DMS 273 (cell line): ENCODE results near the gene KLHL30.
A peak's percentile ranks its signal among the peaks of the same experiment; 100 is the strongest.
"Not testable (repeated sequence)": the region's sequence is repeated elsewhere in the genome, so short reads cannot be mapped to it uniquely, and the experiment has no call there.

ENCODE experiments used
- DNase-seq: peaks from one replicate; lab custom pipeline; 2025; ENCODE audit not compliant: unreplicated experiment; lab: John Stamatoyannopoulos, UW

KLHL30 gene

GRCh38 chr2:238160206-238161129 is 22.0 kb downstream of the KLHL30 start:
- DNase-seq: peak; percentile 46

- no peak for DNase-seq
These were observed 23.0 kb downstream of the KLHL30 start for GRCh38 chr2:238161291-238162051.

DNA sequence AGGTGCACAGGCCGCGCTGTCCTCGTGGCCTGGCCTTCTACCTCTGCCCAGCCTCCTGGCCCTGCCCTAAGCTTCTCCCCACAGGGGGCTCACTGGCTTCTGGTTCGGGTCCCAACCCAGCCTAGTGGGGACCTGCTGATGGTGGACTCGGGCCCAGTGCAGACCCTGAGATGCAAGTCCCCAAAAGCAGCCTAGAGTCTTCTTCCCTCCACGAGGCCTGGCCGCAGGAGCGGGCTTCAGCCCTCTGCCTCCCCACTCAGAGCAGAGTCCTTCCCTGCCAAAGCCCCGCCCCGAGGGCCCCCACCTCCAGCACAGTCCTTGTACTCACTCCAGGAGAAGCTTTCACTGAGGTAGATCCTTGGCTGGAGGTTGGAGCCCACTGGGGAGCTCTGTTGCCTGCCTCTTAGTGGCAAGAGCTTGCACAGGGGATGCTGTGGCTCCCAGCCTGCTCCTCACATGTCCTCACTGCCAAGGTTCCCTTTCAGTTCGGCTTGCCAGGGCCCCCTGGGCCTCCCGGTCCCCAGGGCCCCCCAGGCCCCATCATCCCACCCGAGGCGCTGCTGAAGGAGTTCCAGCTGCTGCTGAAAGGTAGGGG is 23.9 kb downstream of the KLHL30 start:
- peak; percentile 36 for DNase-seq

DNA sequence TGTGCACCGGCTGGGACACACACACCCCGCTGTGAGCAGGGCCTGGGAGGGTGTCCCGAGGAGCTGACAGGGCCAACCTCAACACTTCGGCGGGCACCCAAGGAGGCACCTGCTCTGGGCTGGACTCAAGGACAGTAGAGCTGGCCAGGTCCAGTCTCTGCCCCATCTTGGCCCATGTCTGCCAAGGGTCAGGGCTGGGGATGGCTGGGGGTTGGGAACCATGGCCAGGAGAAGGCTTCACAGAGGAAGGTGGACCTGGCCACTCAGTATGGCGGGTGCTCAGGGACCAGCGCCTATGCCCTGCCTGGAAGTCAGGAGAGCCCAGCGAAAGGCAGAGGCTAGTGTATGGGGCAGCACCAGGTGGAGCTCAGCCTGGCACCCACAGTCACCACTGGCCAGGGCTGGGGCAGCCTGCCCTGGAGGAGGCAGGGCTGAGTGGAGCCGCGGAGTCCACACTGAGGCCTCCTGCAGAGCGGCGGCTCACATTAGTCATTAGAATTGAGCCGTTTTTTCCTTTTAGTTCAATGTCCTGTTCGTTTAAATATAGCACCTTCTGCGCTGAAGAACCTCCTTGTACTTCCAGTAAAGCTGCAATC is 24.5 kb downstream of the KLHL30 start:
- no peak for DNase-seq

GRCh38 chr2:238163481-238164198 is 25.2 kb downstream of the KLHL30 start:
- peak; percentile 46 for DNase-seq

DNA sequence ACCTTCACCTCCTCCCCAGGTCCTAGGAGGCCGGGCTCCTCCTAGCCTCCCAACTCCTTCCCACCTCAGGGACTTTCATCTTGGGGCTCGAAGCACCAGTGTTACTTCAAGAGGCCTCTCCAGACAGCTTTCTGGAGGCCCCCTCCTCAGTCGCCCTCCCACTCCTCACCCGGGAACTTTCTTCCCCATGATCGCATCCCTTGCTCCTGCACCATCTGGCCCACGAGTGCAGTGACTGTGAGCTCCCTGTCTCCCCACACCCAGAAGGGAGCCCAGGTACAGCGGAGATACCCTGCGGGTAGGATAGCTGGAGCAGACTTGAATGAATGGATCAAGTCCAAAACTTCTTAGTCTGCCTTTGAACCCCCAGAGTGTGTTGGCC is 26.4 kb downstream of the KLHL30 start:
- DNase-seq: no peak

GRCh38 chr2:238165288-238165921 is 26.9 kb downstream of the KLHL30 start:
- DNase-seq: peak; percentile 27

DNA sequence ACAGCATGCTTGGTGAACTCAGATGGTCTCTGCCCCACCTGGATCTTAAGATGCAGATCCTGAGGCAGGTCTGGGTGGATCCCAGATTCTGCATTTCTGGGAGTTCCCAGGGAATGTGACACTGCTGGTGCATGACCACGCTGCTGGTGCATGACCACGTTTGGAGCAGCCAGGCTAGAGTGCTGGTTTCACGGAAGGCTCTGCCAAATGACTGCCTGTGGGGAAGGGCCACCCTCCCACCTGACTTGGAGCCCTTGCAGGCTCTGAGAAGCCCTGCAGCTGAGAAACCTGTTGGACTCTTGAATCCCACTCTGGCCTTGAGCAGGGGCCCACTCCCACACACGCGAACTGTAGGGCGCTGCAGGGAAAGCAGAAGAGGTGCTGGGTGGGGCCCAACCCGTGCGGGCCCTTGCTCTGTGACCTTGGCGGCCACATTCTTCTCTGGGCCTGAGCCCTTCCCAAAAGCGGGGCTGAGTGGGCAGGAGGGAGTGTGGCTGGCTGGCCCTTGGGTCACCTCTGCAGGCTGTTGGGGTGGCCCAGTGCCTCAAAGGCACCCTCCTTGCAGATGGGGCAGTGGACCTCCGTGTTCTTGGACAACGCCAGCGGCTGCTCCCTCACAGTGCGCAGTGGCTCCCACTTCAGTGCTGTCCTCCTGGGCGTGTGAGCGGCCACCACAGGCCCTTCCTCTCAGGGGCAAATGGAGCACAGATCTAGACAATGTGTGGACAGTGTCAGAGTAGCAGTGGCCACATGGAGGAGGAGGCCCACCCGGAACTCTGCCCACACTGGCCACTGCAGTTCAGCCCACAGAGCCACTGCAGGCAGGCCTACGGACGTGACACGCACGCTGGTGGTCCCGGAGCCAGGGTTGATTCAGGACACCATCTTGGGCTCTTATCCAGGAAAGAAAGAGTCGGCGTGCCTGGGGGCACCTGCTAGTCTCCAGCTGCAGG is 28.2 kb downstream of the KLHL30 start:
- DNase-seq: no peak

DNA sequence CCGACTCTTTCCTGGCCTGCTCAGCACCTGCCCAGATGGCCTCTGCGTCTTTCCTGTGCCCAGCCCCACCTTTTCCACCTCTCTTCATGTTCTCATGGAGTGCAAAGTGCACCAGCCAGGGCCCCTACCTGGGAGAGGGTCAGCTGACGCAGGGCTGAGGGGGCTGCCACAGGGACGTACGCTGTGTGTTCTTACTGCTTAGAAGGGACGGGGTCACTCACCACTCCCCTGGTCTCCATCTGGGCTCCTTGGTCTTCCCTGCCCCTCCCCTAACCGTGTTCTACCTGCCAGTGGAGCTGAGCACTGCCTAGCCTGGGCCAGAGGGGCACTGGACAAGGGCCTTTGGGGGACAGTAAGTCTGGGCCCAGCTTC is 28.9 kb downstream of the KLHL30 start:
- DNase-seq: no peak

DNA sequence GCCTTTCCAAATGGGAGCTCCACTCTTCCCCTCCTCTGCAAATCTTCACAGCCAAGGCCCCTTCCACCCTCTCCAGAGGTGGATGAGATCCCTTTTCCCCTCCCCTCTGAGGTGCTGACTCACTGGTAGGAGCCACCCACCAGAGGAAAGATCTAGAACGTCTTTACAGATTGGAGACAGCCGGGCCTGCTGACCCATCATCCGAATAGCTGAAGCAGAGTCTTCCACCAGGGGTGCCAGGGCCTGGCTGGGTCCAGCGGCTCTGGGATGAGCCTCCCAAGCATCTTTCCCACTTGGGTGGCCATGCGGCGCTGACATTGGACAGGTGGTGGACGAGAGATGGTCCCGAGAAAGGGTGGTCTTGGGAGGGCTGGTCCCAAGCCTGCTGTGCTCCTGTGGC is 29.3 kb downstream of the KLHL30 start:
- DNase-seq: no peak

GRCh38 chr2:238168196-238169047 is 30.0 kb downstream of the KLHL30 start:
- DNase-seq: no peak

DNA sequence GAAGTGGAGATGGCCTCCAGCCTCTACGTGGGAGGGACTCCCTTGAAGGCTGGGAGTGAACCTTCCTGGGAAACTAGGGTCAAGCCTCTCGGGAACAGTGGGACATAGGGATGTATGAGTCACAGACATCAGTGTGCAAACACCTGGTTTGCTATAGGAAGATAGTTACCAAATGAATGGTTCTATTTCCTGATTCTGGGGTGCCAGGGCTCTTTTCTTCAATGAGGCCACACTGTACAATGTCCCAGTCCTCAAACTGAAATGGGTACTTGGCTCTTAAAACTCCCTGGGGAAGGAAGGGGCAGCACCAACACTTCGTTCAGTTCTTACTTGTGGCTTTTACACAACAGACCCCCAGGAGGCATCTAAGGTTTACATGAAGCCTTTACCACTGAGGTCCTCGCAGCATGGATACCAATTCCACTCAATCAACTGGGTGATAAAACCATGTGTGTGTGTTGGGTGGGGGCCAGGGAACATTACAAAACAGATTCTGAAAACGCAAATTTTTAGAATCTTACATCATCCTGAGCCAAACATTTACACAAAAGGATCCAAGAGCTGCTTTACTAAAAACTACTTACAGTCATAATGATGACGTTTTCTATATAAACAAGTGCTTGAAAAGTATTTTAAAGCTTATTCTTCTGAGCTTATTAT is 30.7 kb downstream of the KLHL30 start:
- no peak for DNase-seq

- peak; percentile 75 for DNase-seq
These were observed 31.3 kb downstream of the KLHL30 start for GRCh38 chr2:238169708-238170251.

DNA sequence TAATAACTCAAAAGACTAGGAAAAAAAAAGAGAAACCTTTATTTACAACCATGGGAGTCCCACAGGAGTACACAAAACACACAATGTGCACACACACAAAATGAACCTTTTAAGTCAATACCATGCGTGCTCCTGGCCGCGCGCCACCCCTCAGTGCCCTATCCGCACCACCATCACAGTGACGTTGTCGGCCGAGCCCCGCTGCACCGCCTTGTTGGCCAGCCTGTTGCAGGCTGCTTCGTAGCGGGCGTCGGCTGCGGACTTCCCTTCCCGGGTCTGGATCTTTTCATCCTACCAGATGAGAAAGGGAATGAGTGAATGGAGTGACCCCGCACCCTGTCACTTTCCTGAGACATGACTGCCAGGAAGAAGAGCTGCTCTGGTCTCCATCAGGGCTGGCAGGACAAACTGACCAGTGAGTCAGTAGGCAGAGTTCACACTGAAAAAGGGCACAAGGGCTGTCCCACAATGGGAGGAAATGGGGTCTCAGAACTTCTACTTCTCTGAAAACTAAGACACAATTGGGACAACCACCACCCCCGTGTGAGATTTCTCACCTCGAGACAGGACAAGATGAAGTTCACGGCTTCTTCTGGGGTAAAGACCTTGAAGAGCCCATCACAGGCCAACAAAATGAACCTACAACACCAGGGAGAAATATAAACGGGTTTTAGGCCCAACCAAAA is 32.1 kb downstream of the KLHL30 start:
- DNase-seq: no peak

GRCh38 chr2:238171072-238171431 is 32.6 kb downstream of the KLHL30 start:
- DNase-seq: not testable (repeated sequence)

DNA sequence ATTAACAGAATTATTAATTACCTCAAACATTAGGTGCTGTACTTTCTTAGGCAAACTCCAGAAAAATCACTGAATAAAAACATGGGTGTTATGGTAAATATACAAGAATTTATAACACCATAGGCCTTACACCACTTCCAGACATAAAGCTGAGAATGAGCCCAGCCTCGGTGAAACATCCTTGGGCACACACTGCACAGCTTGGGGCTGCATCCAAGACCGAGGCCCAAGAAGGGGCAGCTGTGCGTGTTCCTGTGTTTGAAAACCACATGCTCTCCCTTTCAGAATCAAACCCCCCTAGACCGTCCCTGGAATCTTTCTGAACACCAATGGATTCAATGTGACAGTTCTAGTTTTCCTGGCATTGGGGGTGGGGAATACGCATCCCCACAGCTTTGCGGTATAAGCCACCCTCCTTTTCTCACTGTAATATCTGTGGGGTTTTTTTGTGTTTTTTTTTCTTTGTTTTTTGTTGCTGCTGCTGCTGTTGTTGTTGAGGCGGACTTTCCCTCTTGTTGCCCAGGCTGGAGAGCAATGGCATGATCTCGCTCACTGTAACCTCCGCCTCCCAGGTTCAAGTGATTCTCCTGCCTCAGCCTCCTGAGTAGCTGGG is 33.2 kb downstream of the KLHL30 start:
- DNase-seq: no peak

DNA sequence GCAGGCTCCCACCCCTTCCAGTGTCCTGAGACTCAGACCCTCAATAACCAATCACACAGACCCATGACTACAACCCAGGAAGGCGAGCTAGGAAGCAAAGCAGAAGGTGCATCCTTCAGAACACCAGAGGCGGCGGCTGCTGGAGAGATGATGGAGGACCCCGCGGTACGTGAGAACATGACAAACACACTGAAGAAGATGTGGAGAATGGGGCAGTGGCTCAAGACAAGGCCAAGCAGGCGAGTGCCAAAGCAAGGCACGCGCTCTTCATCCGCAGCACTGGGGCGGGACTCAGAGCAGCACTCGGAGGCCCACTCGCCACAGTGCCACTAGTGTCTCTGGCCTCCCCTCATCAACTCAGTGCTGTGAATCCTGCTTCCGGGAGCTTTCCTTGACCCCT is 34.0 kb downstream of the KLHL30 start:
- DNase-seq: no peak
